Upper lobe of left lung (tissue), 6 donors: ENCODE results near the gene NDUFAF8. TPM values are rescaled to one million over a fixed set of nuclear protein-coding genes. Genes with fewer than 3 reads are reported as not detected.

ENCODE experiments used
- ATAC-seq, 2 donors: fragments of 200-7000 bp; cut with Tn5 transposase; one replicate each; pipeline ENCODE4 v1.9.1; 2022; ENCODE audit warnings: mild to moderate bottlenecking in 2 of 2, moderate library complexity in 2 of 2; ENCODE audit not compliant: low FRiP score in 2 of 2
- DNase-seq, 2 donors: peaks; one replicate each; pipeline ENCODE4 v3.0.0-alpha.2; 2019 to 2020
- H3K27ac ChIP-seq, 4 donors: fragments of 200-600 bp; sonication (generic); one replicate each; pipeline ENCODE4 v1.5.1; 2016 to 2019
- H3K27me3 ChIP-seq, 4 donors: fragments of 200-600 bp; sonication (generic); one replicate each; pipeline ENCODE4 v1.5.1; 2017 to 2019
- H3K36me3 ChIP-seq, 4 donors: fragments of 200-600 bp; sonication (generic); one replicate each; pipeline ENCODE4 v1.5.1; 2016 to 2019
- H3K4me1 ChIP-seq, 4 donors: fragments of 200-600 bp; sonication (generic); one replicate each; pipeline ENCODE4 v1.5.1; 2018 to 2019
- H3K4me3 ChIP-seq, 4 donors: fragments of 200-600 bp; sonication (generic); one replicate each; pipeline ENCODE4 v1.5.1; 2017 to 2019; ENCODE audit warnings: mild to moderate bottlenecking in 2 of 4, moderate library complexity in 1 of 4
- H3K9me3 ChIP-seq, 4 donors: fragments of 200-600 bp; sonication (generic); one replicate each; pipeline ENCODE4 v1.5.1; 2018 to 2019
- EP300 ChIP-seq, 4 donors: sonication (generic); formaldehyde crosslinking; IDR thresholded peaks; one replicate each; pipeline ENCODE4 v1.5.1; 2017; ENCODE audit warnings: antibody characterized with exemption in 4 of 4, control low read depth in 2 of 4
- POLR2A ChIP-seq, 4 donors: fragments of 450-650 bp; IDR thresholded peaks; one replicate each; pipeline ENCODE4 v1.5.1; 2016 to 2017; ENCODE audit warnings: antibody characterized with exemption in 4 of 4, mild to moderate bottlenecking in 2 of 4
- POLR2AphosphoS5 ChIP-seq, 2 donors: sonication (generic); formaldehyde crosslinking; IDR thresholded peaks; one replicate each; pipeline ENCODE4 v1.5.1; 2017; ENCODE audit warnings: antibody characterized with exemption in 2 of 2
- WGBS, 2 donors: methylation state at CpG; one replicate each; pipeline ENCODE4 v1.1.5; 2017 to 2018; 5-methylcytosine and 5-hydroxymethylcytosine counted together
- total RNA-seq, 6 donors: library from RNA; depleted of rRNA in 4 of 6; stranded (reverse); fragments of >200 nt in 4 of 6; gene quantifications; one replicate each; pipeline versions ENCODE4 v1.1.0 to v1.2.1, GENCODE V29; 2016 to 2021
- TF ChIP-seq, protein P1 (sequence below), 6 experiments: fragments of 450-650 bp in 4 of 6; fragments of 200-600 bp in 2 of 6; sonication (generic) in 2 of 6; IDR thresholded peaks; one replicate each; pipeline ENCODE4 v1.5.1; 2016 to 2019; ENCODE audit warnings: antibody characterized with exemption in 6 of 6
- donor health status: DM: no; HTN: no; CAD: no; lungs with moderate emphysema.
- donor health status: DM: no; HTN: yes; CAD: no; lungs with severe emphysema.

The NDUFAF8 gene
- total RNA-seq, 6 donors from 2014 or later, result 19.6 to 38.1 (median 33.6) TPM

DNA sequence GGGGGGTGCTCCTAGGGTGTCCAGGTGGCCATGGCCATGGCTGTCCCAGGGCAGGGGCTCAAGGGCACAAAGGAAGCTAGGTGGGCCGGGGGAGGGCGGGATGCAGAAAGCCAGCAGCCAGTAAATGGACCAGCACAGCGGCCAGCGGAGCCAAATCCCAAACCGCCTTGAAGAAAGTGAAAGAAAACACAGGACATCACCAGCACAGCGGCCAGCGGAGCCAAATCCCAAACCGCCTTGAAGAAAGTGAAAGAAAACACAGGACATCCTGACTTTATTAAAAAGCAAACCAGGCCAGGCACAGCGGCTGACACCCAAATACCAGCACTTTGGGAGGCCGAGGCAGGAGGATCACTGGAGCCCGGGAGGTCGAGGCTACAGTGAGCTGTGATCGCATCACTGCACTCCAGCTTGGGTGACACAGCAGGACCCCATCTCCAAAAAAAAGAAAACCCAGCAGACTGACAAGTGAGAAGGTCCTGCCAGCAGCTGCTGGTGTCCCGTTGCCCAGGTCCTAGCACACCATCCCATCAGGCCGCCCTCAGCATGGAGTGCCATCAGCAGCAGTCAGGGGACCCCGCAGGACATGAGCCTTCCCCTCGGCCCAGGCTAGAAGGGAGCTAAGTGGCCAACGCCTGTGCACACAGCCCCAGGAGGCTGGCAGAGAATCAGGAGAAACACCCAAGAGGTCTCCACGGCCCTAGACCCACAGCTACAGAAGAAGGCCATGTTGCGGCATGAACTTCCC, 39.0 kb downstream of the NDUFAF8 start:
- no peaks in the 10 kb centered on the region for H3K27me3 ChIP-seq
- DNase-seq (no peak), ATAC-seq (peak in 1 of 2 donors; percentile 72)
- peak overlapping the region; percentile 53 to 78 (median 70) for H3K27ac ChIP-seq
- peaks cover 14 to 30% (median 18%) of the 10 kb centered on the region in 4 donors for H3K4me1 ChIP-seq
- peak overlapping the region in 3 of 4 donors; percentile 8 to 33 (median 23) for H3K4me3 ChIP-seq
- no peaks in the 10 kb centered on the region for H3K9me3 ChIP-seq
- WGBS, 2 donors, result 71 to 84% methylated on average over 17 to 20 of the region's 20 CpGs
- H3K36me3 ChIP-seq, result peaks cover 4 to 83% (median 61%) of the 10 kb centered on the region in 4 donors
- TF ChIP-seq EP300 (IDR thresholded peaks at IDR 0.05) (no peak), POLR2AphosphoS5 (IDR thresholded peaks at IDR 0.05) (no peak), POLR2A (IDR thresholded peaks at IDR 0.05) (no peak)
- TF ChIP-seq, protein P1, sequence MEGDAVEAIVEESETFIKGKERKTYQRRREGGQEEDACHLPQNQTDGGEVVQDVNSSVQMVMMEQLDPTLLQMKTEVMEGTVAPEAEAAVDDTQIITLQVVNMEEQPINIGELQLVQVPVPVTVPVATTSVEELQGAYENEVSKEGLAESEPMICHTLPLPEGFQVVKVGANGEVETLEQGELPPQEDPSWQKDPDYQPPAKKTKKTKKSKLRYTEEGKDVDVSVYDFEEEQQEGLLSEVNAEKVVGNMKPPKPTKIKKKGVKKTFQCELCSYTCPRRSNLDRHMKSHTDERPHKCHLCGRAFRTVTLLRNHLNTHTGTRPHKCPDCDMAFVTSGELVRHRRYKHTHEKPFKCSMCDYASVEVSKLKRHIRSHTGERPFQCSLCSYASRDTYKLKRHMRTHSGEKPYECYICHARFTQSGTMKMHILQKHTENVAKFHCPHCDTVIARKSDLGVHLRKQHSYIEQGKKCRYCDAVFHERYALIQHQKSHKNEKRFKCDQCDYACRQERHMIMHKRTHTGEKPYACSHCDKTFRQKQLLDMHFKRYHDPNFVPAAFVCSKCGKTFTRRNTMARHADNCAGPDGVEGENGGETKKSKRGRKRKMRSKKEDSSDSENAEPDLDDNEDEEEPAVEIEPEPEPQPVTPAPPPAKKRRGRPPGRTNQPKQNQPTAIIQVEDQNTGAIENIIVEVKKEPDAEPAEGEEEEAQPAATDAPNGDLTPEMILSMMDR (IDR thresholded peaks at IDR 0.05), result no peak

DNA sequence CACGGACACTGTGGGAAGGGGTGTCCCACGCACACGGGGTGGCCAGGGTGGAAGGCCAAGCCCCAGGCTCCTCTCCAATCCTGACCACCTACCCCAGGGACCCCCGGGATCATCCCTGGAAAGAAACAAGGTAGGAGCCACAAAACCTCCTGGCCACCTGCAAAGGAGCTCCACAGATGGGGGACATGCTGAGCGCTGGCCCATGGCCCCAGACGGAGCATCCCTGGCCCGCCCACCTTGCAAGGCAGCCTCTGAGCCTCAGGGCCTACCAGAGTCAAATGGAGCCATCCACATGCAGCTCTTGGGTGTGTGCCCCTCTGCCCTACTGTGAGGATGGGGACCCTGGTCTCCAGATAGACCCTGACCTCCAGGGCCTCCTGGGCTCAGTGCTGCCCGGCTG, 39.7 kb downstream of the NDUFAF8 start:
- no peak overlapping the region for H3K4me3 ChIP-seq
- ATAC-seq (no peak), DNase-seq (no peak)
- no peaks in the 10 kb centered on the region for H3K27me3 ChIP-seq
- H3K27ac ChIP-seq, result peak overlapping the region in 3 of 4 donors; percentile 32 to 78 (median 71)
- TF ChIP-seq EP300 (IDR thresholded peaks at IDR 0.05) (no peak), POLR2A (IDR thresholded peaks at IDR 0.05) (no peak), POLR2AphosphoS5 (IDR thresholded peaks at IDR 0.05) (no peak)
- TF ChIP-seq, protein P1 (IDR thresholded peaks at IDR 0.05), result no peak
- H3K36me3 ChIP-seq, result peaks cover 4 to 83% (median 58%) of the 10 kb centered on the region in 4 donors
- WGBS, 2 donors, result 94 to 98% methylated on average over 3 to 7 of the region's 8 CpGs
- no peaks in the 10 kb centered on the region for H3K9me3 ChIP-seq
- peaks cover 14 to 26% (median 17%) of the 10 kb centered on the region in 4 donors for H3K4me1 ChIP-seq

DNA sequence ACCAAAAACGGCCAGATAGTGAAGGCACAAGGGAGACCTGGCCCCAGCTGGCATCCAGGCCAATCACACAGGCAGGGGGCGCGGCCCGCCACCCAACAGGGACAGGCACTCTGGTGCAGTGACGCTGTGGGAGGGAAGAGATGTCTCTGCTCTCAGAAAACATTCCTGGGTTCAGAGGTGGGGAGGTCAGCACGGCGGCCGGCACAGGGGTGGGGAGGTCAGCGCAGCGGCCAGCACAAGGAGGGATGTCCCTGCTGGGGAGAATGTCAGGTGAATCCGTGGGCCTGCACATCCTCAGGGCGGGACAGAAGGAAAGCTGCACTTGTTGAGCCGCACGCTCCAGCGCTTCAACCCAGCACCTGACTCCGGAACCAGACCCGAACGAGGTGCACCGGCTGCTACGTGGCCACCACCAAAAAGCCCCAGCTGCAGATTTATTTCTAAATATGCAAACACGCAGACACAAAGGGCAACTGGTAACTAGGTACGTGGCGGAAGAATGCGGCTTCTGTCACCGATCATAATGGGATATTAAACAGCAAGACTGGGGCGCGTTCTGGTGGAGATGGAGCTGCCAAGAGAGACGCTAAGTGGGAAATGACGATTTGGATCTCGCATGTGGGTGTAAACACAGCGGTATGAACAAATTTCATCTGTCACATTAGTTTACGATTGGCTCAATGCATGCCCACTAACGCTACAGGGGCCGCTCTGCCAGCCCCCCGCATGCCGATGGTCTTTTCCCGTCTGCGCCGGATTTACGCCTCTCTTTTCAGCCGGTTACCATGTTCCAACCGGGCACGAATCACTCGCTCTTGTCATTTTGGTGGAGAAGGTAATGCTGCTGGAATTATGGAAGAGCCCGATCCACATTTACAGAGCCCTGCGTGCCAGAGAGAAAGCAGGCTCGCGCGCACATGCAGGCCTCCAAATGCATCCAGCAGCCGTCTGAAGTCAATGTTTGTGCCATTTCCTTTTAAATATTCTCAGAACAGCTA, 40.5 kb downstream of the NDUFAF8 start:
- Histone ChIP-seq H3K36me3 (peaks cover 4 to 79% (median 52%) of the 10 kb centered on the region in 4 donors), H3K27me3 (no peaks in the 10 kb centered on the region), H3K27ac (peak overlapping the region in 1 of 4 donors; percentile 78), H3K9me3 (no peaks in the 10 kb centered on the region), H3K4me3 (no peak overlapping the region), H3K4me1 (peaks cover 15 to 28% (median 18%) of the 10 kb centered on the region in 4 donors)
- WGBS, 2 donors, result 95 to 97% methylated on average over 50 of the region's 50 CpGs
- ATAC-seq (no peak), DNase-seq (peak in 1 of 2 donors; percentile 76)
- TF ChIP-seq POLR2A (IDR thresholded peaks at IDR 0.05) (no peak), POLR2AphosphoS5 (IDR thresholded peaks at IDR 0.05) (no peak), EP300 (IDR thresholded peaks at IDR 0.05) (no peak)
- TF ChIP-seq, protein P1 (IDR thresholded peaks at IDR 0.05), result no peak

DNA sequence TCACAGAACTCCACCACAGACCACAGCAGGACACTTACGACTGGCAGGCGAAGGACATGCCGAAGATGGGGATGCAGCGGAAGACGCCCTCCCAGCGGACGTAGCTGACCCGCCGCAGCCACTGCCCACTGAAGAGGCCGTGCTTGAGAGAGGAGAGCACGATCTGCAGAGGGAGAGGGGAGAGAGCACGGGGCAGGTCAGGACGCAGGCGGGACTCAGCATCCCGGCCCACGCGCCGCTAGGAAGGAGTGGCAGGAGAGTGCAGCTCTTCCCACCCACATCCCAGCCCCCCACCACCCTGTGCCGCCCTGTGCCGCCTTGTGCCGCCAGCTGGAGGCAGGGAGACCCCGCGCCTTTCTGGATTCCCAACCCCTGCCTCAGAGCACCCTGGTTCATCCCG, 41.5 kb downstream of the NDUFAF8 start:
- Histone ChIP-seq H3K36me3 (peaks cover 4 to 71% (median 49%) of the 10 kb centered on the region in 4 donors), H3K9me3 (no peaks in the 10 kb centered on the region), H3K4me3 (no peak overlapping the region), H3K27me3 (no peaks in the 10 kb centered on the region), H3K4me1 (peaks cover 20 to 38% (median 25%) of the 10 kb centered on the region in 4 donors), H3K27ac (no peak overlapping the region)
- DNase-seq (no peak), ATAC-seq (no peak)
- no peak for TF ChIP-seq POLR2AphosphoS5 (IDR thresholded peaks at IDR 0.05)
- TF ChIP-seq, protein P1 (IDR thresholded peaks at IDR 0.05), result no peak
- TF ChIP-seq EP300 (IDR thresholded peaks at IDR 0.05), result no peak
- no peak for TF ChIP-seq POLR2A (IDR thresholded peaks at IDR 0.05)
- WGBS, 2 donors, result 93 to 97% methylated on average over 19 to 24 of the region's 24 CpGs
